Sigmoid colon (tissue), 4 donors: Measurements from ENCODE around the gene MYLK4.

Experiments
- CTCF ChIP-seq, 4 experiments: fragments of 450-650 bp in 3 of 4; fragments of 200-600 bp in 1 of 4; IDR thresholded peaks; one replicate each; pipeline ENCODE4 v1.5.1; 2016 to 2019; ENCODE audit warnings: antibody characterized with exemption in 4 of 4, mild to moderate bottlenecking in 3 of 4, moderate library complexity in 2 of 4
- EP300 ChIP-seq, 4 donors: sonication (generic); formaldehyde crosslinking; IDR thresholded peaks; one replicate each; pipeline ENCODE4 v1.6.1; 2017; ENCODE audit warnings: antibody characterized with exemption in 4 of 4
- POLR2A ChIP-seq, 2 donors: fragments of 450-650 bp; IDR thresholded peaks; one replicate each; pipeline ENCODE4 v1.6.1; 2016; ENCODE audit warnings: antibody characterized with exemption in 2 of 2, mild to moderate bottlenecking in 2 of 2, moderate library complexity in 2 of 2
- POLR2AphosphoS5 ChIP-seq, 4 donors: sonication (generic); formaldehyde crosslinking; IDR thresholded peaks; one replicate each; pipeline ENCODE4 v1.6.1; 2017; ENCODE audit warnings: antibody characterized with exemption in 4 of 4

- TF ChIP-seq CTCF (IDR thresholded peaks at IDR 0.05) (no peak), EP300 (IDR thresholded peaks at IDR 0.05) (peak in 1 of 4 donors; percentile 27), POLR2AphosphoS5 (IDR thresholded peaks at IDR 0.05) (peak in 3 of 4 donors; percentile 45 to 57 (median 49)), POLR2A (IDR thresholded peaks at IDR 0.05) (no peak)
Measured at GRCh38 chr6:2715737-2716136, 35.0 kb downstream of the MYLK4 start.
